Stimulated activated CD8-positive, alpha-beta memory T cell treated with anti-CD3 and anti-CD28 coated beads, Interleukin-15, amount 100 ng/mL, for 1 hour (primary cell): ENCODE data around the gene BACE2.
"Not testable (repeated sequence)": the region's sequence is repeated elsewhere in the genome, so short reads cannot be mapped to it uniquely, and the experiment has no call there.

ENCODE experiments used
- DNase-seq: peaks from one replicate; pipeline ENCODE4 v3.0.0-alpha.2; 2020; ENCODE audit warnings: low read depth

Gene BACE2

GRCh38 chr21:41240040-41240439 lies 72.1 kb downstream of the BACE2 start:
- DNase-seq: no peak

GRCh38 chr21:41241341-41241740 lies 73.4 kb downstream of the BACE2 start:
- DNase-seq: no peak

- DNase-seq: no peak
These were observed 74.4 kb downstream of the BACE2 start for GRCh38 chr21:41242238-41242829.

GRCh38 chr21:41243107-41243506 lies 75.1 kb downstream of the BACE2 start:
- DNase-seq: no peak

GRCh38 chr21:41244266-41244880 lies 76.4 kb downstream of the BACE2 start:
- DNase-seq: not testable (repeated sequence)

GRCh38 chr21:41245509-41246135 lies 77.7 kb downstream of the BACE2 start:
- no peak for DNase-seq

- no peak for DNase-seq
These were observed 78.8 kb downstream of the BACE2 start for GRCh38 chr21:41246808-41247207.

- no peak for DNase-seq
These were observed 79.9 kb downstream of the BACE2 start for GRCh38 chr21:41247561-41248545.

- DNase-seq: no peak
These were observed 81.5 kb downstream of the BACE2 start for GRCh38 chr21:41249476-41249875.

GRCh38 chr21:41250519-41250918 lies 82.6 kb downstream of the BACE2 start:
- no peak for DNase-seq

- no peak for DNase-seq
These were observed 84.1 kb downstream of the BACE2 start for GRCh38 chr21:41251961-41252642.

- DNase-seq: no peak
These were observed 86.2 kb downstream of the BACE2 start for GRCh38 chr21:41254090-41254700.

GRCh38 chr21:41255190-41255589 lies 87.2 kb downstream of the BACE2 start:
- no peak for DNase-seq

- not testable (repeated sequence) for DNase-seq
These were observed 88.3 kb downstream of the BACE2 start for GRCh38 chr21:41256231-41256630.

- DNase-seq: no peak
These were observed 89.1 kb downstream of the BACE2 start for GRCh38 chr21:41256771-41257702.

GRCh38 chr21:41258617-41259016 lies 90.7 kb downstream of the BACE2 start:
- no peak for DNase-seq

- DNase-seq: no peak
These were observed 92.5 kb downstream of the BACE2 start for GRCh38 chr21:41260428-41260827.

GRCh38 chr21:41267346-41267745 lies 99.4 kb downstream of the BACE2 start:
- no peak for DNase-seq

GRCh38 chr21:41269535-41269934 lies 101.6 kb downstream of the BACE2 start:
- no peak for DNase-seq

- DNase-seq: no peak
These were observed 109.2 kb downstream of the BACE2 start for GRCh38 chr21:41277196-41277595.
